ENCODE results near the gene NAV2.
A peak's percentile ranks its signal among the peaks of the same experiment; 100 is the strongest.

NAV2 gene

GRCh38 chr11:20013346-20014066 lies 300.9 kb downstream of the NAV2 start:
- H3K4me3 ChIP-seq (ENCODE audit: control insufficient read depth, low read depth, low read length) = no peak overlapping the region
- DNase-seq (ENCODE audit: low read depth) = no peak
- TF ChIP-seq CTCF (conservative IDR thresholded peaks at IDR 0.05; ENCODE audit: control insufficient read depth, insufficient read depth, low read depth, low read length) = no peak

- H3K4me3 ChIP-seq (ENCODE audit: control insufficient read depth, low read depth, low read length) = no peak overlapping the region
- TF ChIP-seq CTCF (conservative IDR thresholded peaks at IDR 0.05; ENCODE audit: control insufficient read depth, insufficient read depth, low read depth, low read length) = no peak
- no peak for DNase-seq (ENCODE audit: low read depth)
These were observed 301.4 kb downstream of the NAV2 start for GRCh38 chr11:20014067-20014402.

GRCh38 chr11:20015101-20015500 lies 302.5 kb downstream of the NAV2 start:
- no peak for TF ChIP-seq CTCF (conservative IDR thresholded peaks at IDR 0.05; ENCODE audit: control insufficient read depth, insufficient read depth, low read depth, low read length)
- H3K4me3 ChIP-seq (ENCODE audit: control insufficient read depth, low read depth, low read length) = no peak overlapping the region
- DNase-seq (ENCODE audit: low read depth) = peak; percentile 20

GRCh38 chr11:20015529-20016427 lies 303.1 kb downstream of the NAV2 start:
- no peak overlapping the region for H3K4me3 ChIP-seq (ENCODE audit: control insufficient read depth, low read depth, low read length)
- no peak for TF ChIP-seq CTCF (conservative IDR thresholded peaks at IDR 0.05; ENCODE audit: control insufficient read depth, insufficient read depth, low read depth, low read length)
- DNase-seq (ENCODE audit: low read depth) = no peak

- DNase-seq (ENCODE audit: low read depth) = no peak
- no peak for TF ChIP-seq CTCF (conservative IDR thresholded peaks at IDR 0.05; ENCODE audit: control insufficient read depth, insufficient read depth, low read depth, low read length)
- H3K4me3 ChIP-seq (ENCODE audit: control insufficient read depth, low read depth, low read length) = no peak overlapping the region
These were observed 303.9 kb downstream of the NAV2 start for GRCh38 chr11:20016526-20016925.

- no peak for DNase-seq (ENCODE audit: low read depth)
- no peak overlapping the region for H3K4me3 ChIP-seq (ENCODE audit: control insufficient read depth, low read depth, low read length)
- no peak for TF ChIP-seq CTCF (conservative IDR thresholded peaks at IDR 0.05; ENCODE audit: control insufficient read depth, insufficient read depth, low read depth, low read length)
These were observed 304.7 kb downstream of the NAV2 start for GRCh38 chr11:20017320-20017719.
